Measurements from ENCODE around the gene LKAAEAR1. TPM values are rescaled to one million over a fixed set of nuclear protein-coding genes. Genes with fewer than 3 reads are reported as not detected.

LKAAEAR1 gene
- total RNA-seq, 1 donor from 2014 or later, result not detected

DNA sequence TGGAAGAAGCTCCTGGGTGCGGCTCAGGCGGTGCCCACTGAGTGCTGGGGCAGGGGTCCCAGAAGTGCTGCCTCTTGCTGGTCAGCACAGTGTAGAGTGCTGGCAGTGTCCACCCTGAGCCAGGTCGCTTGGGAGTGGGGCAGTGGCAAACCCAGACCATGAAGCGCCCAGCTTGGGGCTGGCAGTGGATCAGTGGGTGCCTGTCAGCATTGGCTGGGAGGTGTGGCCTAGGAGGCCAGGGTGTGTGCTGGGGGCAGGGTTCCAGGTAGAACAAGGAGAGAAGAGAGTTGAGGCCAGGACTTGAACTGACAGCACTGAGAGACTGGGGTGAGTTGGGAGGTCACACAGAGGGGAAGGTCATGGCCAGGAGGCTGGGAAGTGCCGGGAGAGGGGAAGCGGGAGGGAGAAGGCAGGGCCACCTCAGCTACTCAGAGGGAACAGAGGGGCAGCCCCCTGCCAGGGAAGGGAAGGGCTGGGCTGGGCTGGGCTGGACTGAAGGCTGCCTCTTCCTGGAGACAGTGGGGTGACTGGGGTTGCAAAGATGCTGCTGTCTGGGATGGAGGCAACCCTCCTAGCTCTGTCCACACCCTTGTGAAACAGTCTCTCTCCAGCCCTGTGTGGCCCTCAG lies 17.1 kb downstream of the LKAAEAR1 start:
- Mint-ChIP-seq H3K4me1 (ENCODE audit: low read depth, unreplicated experiment) (peaks cover 18% of the 10 kb centered on the region), H3K4me3 (ENCODE audit: unreplicated experiment) (no peak overlapping the region), H3K27ac (ENCODE audit: unreplicated experiment) (no peak overlapping the region), H3K9me3 (ENCODE audit: unreplicated experiment) (no peaks in the 10 kb centered on the region), H3K27me3 (ENCODE audit: low read depth, unreplicated experiment) (no peaks in the 10 kb centered on the region), H3K36me3 (ENCODE audit: low read depth, unreplicated experiment) (peaks cover 4% of the 10 kb centered on the region)
- no peak overlapping the region for H2AFZ ChIP-seq (ENCODE audit: low read depth, low read length)
- no peaks in the 10 kb centered on the region for H3K27me3 ChIP-seq (ENCODE audit: insufficient read depth, low read length)
- DNase-seq (ENCODE audit: low read depth) (no peak), FAIRE-seq (no peak)
- H3K4me2 ChIP-seq (ENCODE audit: low read length), result no peak overlapping the region
- peaks cover 5% of the 10 kb centered on the region for H3K79me2 ChIP-seq (ENCODE audit: insufficient read depth, low read length)
- H3K4me1 ChIP-seq (ENCODE audit: insufficient read depth, low read length), result peaks cover 30% of the 10 kb centered on the region
- H3K4me3 ChIP-seq (ENCODE audit: insufficient read depth, low read depth, low read length), result no peak overlapping the region
- TF ChIP-seq, protein P1, sequence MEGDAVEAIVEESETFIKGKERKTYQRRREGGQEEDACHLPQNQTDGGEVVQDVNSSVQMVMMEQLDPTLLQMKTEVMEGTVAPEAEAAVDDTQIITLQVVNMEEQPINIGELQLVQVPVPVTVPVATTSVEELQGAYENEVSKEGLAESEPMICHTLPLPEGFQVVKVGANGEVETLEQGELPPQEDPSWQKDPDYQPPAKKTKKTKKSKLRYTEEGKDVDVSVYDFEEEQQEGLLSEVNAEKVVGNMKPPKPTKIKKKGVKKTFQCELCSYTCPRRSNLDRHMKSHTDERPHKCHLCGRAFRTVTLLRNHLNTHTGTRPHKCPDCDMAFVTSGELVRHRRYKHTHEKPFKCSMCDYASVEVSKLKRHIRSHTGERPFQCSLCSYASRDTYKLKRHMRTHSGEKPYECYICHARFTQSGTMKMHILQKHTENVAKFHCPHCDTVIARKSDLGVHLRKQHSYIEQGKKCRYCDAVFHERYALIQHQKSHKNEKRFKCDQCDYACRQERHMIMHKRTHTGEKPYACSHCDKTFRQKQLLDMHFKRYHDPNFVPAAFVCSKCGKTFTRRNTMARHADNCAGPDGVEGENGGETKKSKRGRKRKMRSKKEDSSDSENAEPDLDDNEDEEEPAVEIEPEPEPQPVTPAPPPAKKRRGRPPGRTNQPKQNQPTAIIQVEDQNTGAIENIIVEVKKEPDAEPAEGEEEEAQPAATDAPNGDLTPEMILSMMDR (IDR thresholded peaks at IDR 0.05; ENCODE audit: insufficient read depth, low read depth, low read length), result no peak
- TF ChIP-seq EZH2 (IDR thresholded peaks at IDR 0.05; ENCODE audit: insufficient read depth, low read length), result no peak
- H3K9ac ChIP-seq (ENCODE audit: low read length), result no peak overlapping the region
- H3K27ac ChIP-seq (ENCODE audit: low read depth, low read length), result no peak overlapping the region
- no peaks in the 10 kb centered on the region for H3K9me3 ChIP-seq (ENCODE audit: insufficient read depth, low read depth, low read length)
- no peaks in the 10 kb centered on the region for H3K36me3 ChIP-seq (ENCODE audit: insufficient read depth, low read length)
- peaks cover 32% of the 10 kb centered on the region for H4K20me1 ChIP-seq (ENCODE audit: insufficient read depth, low read length)

DNA sequence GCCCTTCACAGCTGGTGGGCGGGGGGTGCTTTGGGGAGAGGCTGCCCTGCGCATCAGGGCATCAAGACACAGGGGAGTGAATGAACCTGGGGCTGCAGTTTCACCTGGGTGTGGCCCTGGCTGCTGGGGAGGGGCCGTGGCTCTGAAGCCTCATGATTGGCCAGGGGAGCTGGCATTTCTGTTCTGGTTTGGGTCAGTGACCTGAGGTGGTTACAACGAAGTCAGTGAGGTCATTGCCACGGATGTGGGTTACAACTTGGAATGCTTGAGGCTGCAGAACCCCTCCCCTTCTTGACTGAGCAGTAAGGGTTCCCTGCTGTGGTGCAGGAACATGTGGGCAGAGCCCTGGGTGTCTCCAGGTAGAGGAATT lies 18.2 kb downstream of the LKAAEAR1 start:
- H4K20me1 ChIP-seq (ENCODE audit: insufficient read depth, low read length), result peaks cover 32% of the 10 kb centered on the region
- no peaks in the 10 kb centered on the region for H3K9me3 ChIP-seq (ENCODE audit: insufficient read depth, low read depth, low read length)
- H3K79me2 ChIP-seq (ENCODE audit: insufficient read depth, low read length), result peaks cover 5% of the 10 kb centered on the region
- H3K4me2 ChIP-seq (ENCODE audit: low read length), result peak overlapping the region; percentile 38
- H3K27ac Mint-ChIP-seq (ENCODE audit: unreplicated experiment), result peak overlapping the region; percentile 84
- H3K27me3 ChIP-seq (ENCODE audit: insufficient read depth, low read length), result no peaks in the 10 kb centered on the region
- FAIRE-seq (no peak), DNase-seq (ENCODE audit: low read depth) (peak; percentile 77)
- no peak overlapping the region for H3K9ac ChIP-seq (ENCODE audit: low read length)
- no peaks in the 10 kb centered on the region for H3K36me3 ChIP-seq (ENCODE audit: insufficient read depth, low read length)
- peaks cover 18% of the 10 kb centered on the region for H3K4me1 Mint-ChIP-seq (ENCODE audit: low read depth, unreplicated experiment)
- no peak for TF ChIP-seq EZH2 (IDR thresholded peaks at IDR 0.05; ENCODE audit: insufficient read depth, low read length)
- TF ChIP-seq, protein P1 (IDR thresholded peaks at IDR 0.05; ENCODE audit: insufficient read depth, low read depth, low read length), result no peak
- H3K27me3 Mint-ChIP-seq (ENCODE audit: low read depth, unreplicated experiment), result no peaks in the 10 kb centered on the region
- H3K9me3 Mint-ChIP-seq (ENCODE audit: unreplicated experiment), result no peaks in the 10 kb centered on the region
- H3K36me3 Mint-ChIP-seq (ENCODE audit: low read depth, unreplicated experiment), result peaks cover 4% of the 10 kb centered on the region
- no peak overlapping the region for H3K4me3 ChIP-seq (ENCODE audit: insufficient read depth, low read depth, low read length)
- H3K27ac ChIP-seq (ENCODE audit: low read depth, low read length), result no peak overlapping the region
- peaks cover 31% of the 10 kb centered on the region for H3K4me1 ChIP-seq (ENCODE audit: insufficient read depth, low read length)
- H2AFZ ChIP-seq (ENCODE audit: low read depth, low read length), result no peak overlapping the region
- H3K4me3 Mint-ChIP-seq (ENCODE audit: unreplicated experiment), result peak overlapping the region; percentile 74
